ENCODE results near the gene PID1.
"Not testable (repeated sequence)": the region's sequence is repeated elsewhere in the genome, so short reads cannot be mapped to it uniquely, and the experiment has no call there.

The PID1 gene

GRCh38 chr2:229111744-229112143 is 159.3 kb downstream of the PID1 start:
- no peak for DNase-seq (ENCODE audit: low spot score)

- no peak for DNase-seq (ENCODE audit: low spot score)
Measured at GRCh38 chr2:229109195-229109594, 161.9 kb downstream of the PID1 start.

- DNase-seq (ENCODE audit: low spot score), result no peak
Measured at GRCh38 chr2:229107601-229108000, 163.5 kb downstream of the PID1 start.

GRCh38 chr2:229104974-229105387 is 166.1 kb downstream of the PID1 start:
- no peak for DNase-seq (ENCODE audit: low spot score)

GRCh38 chr2:229104025-229104424 is 167.1 kb downstream of the PID1 start:
- no peak for DNase-seq (ENCODE audit: low spot score)

- no peak for DNase-seq (ENCODE audit: low spot score)
Measured at GRCh38 chr2:229101314-229101713, 169.8 kb downstream of the PID1 start.

- no peak for DNase-seq (ENCODE audit: low spot score)
Measured at GRCh38 chr2:229099231-229099630, 171.9 kb downstream of the PID1 start.

GRCh38 chr2:229098801-229099200 is 172.3 kb downstream of the PID1 start:
- DNase-seq (ENCODE audit: low spot score), result no peak

GRCh38 chr2:229096409-229097066 is 174.5 kb downstream of the PID1 start:
- no peak for DNase-seq (ENCODE audit: low spot score)

GRCh38 chr2:229095472-229095871 is 175.6 kb downstream of the PID1 start:
- no peak for DNase-seq (ENCODE audit: low spot score)

GRCh38 chr2:229090225-229090624 is 180.9 kb downstream of the PID1 start:
- no peak for DNase-seq (ENCODE audit: low spot score)

GRCh38 chr2:229089776-229090175 is 181.3 kb downstream of the PID1 start:
- DNase-seq (ENCODE audit: low spot score), result no peak

GRCh38 chr2:229088966-229089700 is 182.0 kb downstream of the PID1 start:
- no peak for DNase-seq (ENCODE audit: low spot score)

- DNase-seq (ENCODE audit: low spot score), result no peak
Measured at GRCh38 chr2:229088517-229088913, 182.6 kb downstream of the PID1 start.

- DNase-seq (ENCODE audit: low spot score), result no peak
Measured at GRCh38 chr2:229087843-229088516, 183.1 kb downstream of the PID1 start.

- DNase-seq (ENCODE audit: low spot score), result no peak
Measured at GRCh38 chr2:229087267-229087666, 183.8 kb downstream of the PID1 start.

GRCh38 chr2:229085439-229085838 is 185.6 kb downstream of the PID1 start:
- DNase-seq (ENCODE audit: low spot score), result no peak

- no peak for DNase-seq (ENCODE audit: low spot score)
Measured at GRCh38 chr2:229084447-229084846, 186.6 kb downstream of the PID1 start.

GRCh38 chr2:229083606-229084340 is 187.3 kb downstream of the PID1 start:
- no peak for DNase-seq (ENCODE audit: low spot score)

- DNase-seq (ENCODE audit: low spot score), result no peak
Measured at GRCh38 chr2:229081411-229081810, 189.7 kb downstream of the PID1 start.

- DNase-seq (ENCODE audit: low spot score), result no peak
Measured at GRCh38 chr2:229080172-229080571, 190.9 kb downstream of the PID1 start.

GRCh38 chr2:229076886-229077285 is 194.2 kb downstream of the PID1 start:
- DNase-seq (ENCODE audit: low spot score), result not testable (repeated sequence)

Data from globus pallidus (tissue), 1 donor.